PC-3 (cell line): Measurements from ENCODE around the gene BTBD16.

Source experiments
- EZH2 ChIP-seq: fragments of 300-600 bp; sonication (generic); IDR thresholded peaks from one replicate; pipeline ENCODE4 v1.6.1; 2017; ENCODE audit warnings: antibody characterized with exemption, mild to moderate bottlenecking, low read length; ENCODE audit not compliant: unreplicated experiment
- EZH2phosphoT487 ChIP-seq: fragments of 300-600 bp; sonication (generic); IDR thresholded peaks from 2 replicates; pipeline ENCODE4 v1.6.1; 2018; ENCODE audit warnings: mild to moderate bottlenecking, antibody characterized with exemption, low read length, borderline replicate concordance
- TF ChIP-seq, protein P1 (sequence below): fragments of 300-600 bp; sonication (generic); conservative IDR thresholded peaks from 2 replicates; pipeline ENCODE4 v1.5.1; 2017; ENCODE audit warnings: antibody characterized with exemption, low read depth, mild to moderate bottlenecking, low read length

GRCh38 chr10:122222638-122223037, 48.5 kb upstream of the BTBD16 start:
- TF ChIP-seq, protein P1, sequence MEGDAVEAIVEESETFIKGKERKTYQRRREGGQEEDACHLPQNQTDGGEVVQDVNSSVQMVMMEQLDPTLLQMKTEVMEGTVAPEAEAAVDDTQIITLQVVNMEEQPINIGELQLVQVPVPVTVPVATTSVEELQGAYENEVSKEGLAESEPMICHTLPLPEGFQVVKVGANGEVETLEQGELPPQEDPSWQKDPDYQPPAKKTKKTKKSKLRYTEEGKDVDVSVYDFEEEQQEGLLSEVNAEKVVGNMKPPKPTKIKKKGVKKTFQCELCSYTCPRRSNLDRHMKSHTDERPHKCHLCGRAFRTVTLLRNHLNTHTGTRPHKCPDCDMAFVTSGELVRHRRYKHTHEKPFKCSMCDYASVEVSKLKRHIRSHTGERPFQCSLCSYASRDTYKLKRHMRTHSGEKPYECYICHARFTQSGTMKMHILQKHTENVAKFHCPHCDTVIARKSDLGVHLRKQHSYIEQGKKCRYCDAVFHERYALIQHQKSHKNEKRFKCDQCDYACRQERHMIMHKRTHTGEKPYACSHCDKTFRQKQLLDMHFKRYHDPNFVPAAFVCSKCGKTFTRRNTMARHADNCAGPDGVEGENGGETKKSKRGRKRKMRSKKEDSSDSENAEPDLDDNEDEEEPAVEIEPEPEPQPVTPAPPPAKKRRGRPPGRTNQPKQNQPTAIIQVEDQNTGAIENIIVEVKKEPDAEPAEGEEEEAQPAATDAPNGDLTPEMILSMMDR: no peak
- TF ChIP-seq EZH2phosphoT487 (no peak), EZH2 (no peak)
